GM19193 (cell line): ENCODE data around the gene C20orf173.

Source experiments
- POLR2A ChIP-seq: IDR thresholded peaks from 4 replicates; pipeline ENCODE4 v1.6.1; 2011; ENCODE audit not compliant: insufficient read depth, insufficient read length; ENCODE audit errors: extremely low read depth

The C20orf173 gene

GRCh38 chr20:35517125-35517524 is 12.3 kb downstream of the C20orf173 start:
- TF ChIP-seq POLR2A = no peak

- TF ChIP-seq POLR2A = no peak
These were observed 13.4 kb downstream of the C20orf173 start for GRCh38 chr20:35515949-35516645.

- no peak for TF ChIP-seq POLR2A
These were observed 14.1 kb downstream of the C20orf173 start for GRCh38 chr20:35515341-35515740.

- no peak for TF ChIP-seq POLR2A
These were observed 15.0 kb downstream of the C20orf173 start for GRCh38 chr20:35514371-35514932.

DNA sequence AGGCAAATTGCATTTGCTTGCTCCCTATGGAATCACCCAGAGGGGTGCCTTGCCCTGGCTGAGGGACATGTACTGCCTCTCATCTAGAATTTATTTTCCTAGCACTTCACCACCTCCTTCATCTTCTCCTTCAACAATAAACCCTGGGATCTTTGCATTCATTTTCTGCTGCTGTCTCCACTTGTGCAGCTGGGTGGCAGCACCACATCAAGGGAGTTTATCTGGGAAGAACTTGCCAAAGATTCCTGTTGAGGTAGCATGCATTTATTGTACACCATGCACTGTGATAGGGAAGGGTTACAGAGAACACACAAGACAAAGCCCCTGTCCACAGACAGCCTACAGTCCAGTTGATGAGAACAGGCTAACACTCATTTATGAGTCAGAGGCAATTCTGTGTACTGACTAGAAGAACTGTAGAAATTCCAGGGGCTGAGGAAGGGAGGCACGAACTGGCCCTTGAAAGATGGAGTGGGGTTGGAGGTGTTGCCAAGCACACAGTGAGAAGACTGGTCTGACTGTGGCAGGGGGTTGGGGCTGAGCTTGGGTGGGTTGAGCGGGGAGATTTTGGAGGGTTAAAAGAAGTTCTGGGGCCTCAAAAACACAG is 17.5 kb downstream of the C20orf173 start:
- no peak for TF ChIP-seq POLR2A

GRCh38 chr20:35510951-35511735 is 18.3 kb downstream of the C20orf173 start:
- TF ChIP-seq POLR2A = no peak

GRCh38 chr20:35508493-35509218 is 20.8 kb downstream of the C20orf173 start:
- TF ChIP-seq POLR2A = no peak

GRCh38 chr20:35506872-35507638 is 22.4 kb downstream of the C20orf173 start:
- TF ChIP-seq POLR2A = no peak

DNA sequence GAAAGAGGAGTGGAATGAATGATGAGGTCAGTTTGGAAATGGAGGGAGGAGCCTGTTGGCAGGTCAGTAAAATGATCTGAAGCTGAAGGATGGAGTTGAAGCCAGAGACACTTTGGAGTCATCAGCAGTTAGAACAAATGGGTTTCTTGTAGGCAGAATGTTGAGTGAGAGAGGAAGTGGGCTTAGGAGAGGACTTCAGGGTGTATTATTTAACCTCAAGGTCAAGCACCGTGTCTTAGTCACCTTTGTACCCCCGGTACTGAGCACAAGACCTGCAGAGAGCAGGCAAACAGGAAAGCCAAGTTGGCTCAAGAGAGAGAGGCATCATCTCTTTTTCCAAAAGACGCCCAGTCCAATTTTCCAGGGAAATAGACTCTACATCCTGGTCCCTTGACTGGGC is 23.3 kb downstream of the C20orf173 start:
- no peak for TF ChIP-seq POLR2A

- no peak for TF ChIP-seq POLR2A
These were observed 24.7 kb downstream of the C20orf173 start for GRCh38 chr20:35504751-35505150.

- no peak for TF ChIP-seq POLR2A
These were observed 25.5 kb downstream of the C20orf173 start for GRCh38 chr20:35503841-35504561.

- TF ChIP-seq POLR2A = no peak
These were observed 26.2 kb downstream of the C20orf173 start for GRCh38 chr20:35503281-35503680.

GRCh38 chr20:35502352-35502751 is 27.1 kb downstream of the C20orf173 start:
- no peak for TF ChIP-seq POLR2A

- no peak for TF ChIP-seq POLR2A
These were observed 30.2 kb downstream of the C20orf173 start for GRCh38 chr20:35499271-35499670.

- TF ChIP-seq POLR2A = no peak
These were observed 31.7 kb downstream of the C20orf173 start for GRCh38 chr20:35497780-35498189.
